HCT116 (cell line): ENCODE results near the gene FOXN1. TPM values are rescaled to one million over a fixed set of nuclear protein-coding genes. Genes with fewer than 3 reads are reported as not detected.

Source experiments
- ATAC-seq: fragments of 200-7000 bp; cut with Tn5 transposase; 2 replicates; pipeline ENCODE4 v1.9.1; 2020; ENCODE audit warnings: mild to moderate bottlenecking, moderate library complexity
- BruUV-seq: library from RNA; stranded (reverse); fragments of 400-500 nt; replicated peaks from 2 replicates; lab custom pipeline; 2021; lab: Mats Ljungman, UMichigan
- CTCF ChIA-PET: fragments of 300-600 bp; sonication (Branson Sonifier 250); formaldehyde crosslinking; loops from one replicate; lab custom pipeline; 2021; ENCODE audit warnings: antibody characterized with exemption; lab: Charles Lee
- POLR2A ChIA-PET: fragments of 300-600, 350-600 bp; sonication (Branson Sonifier 250); formaldehyde crosslinking; loops from one replicate; lab custom pipeline; 2021; ENCODE audit warnings: antibody characterized with exemption; lab: Charles Lee
- RAD21 ChIA-PET, 2 experiments: fragments of 300-600 bp; sonication (Branson Sonifier 250); formaldehyde crosslinking; loops; one replicate each; lab custom pipeline; 2023; ENCODE audit warnings: low total read pairs in 2 of 2; ENCODE audit not compliant: uncharacterized antibody in 2 of 2, unreplicated experiment in 2 of 2, low non-redundant PET in 1 of 2; lab: Charles Lee
- DNase-seq: peaks from one replicate; pipeline ENCODE4 v3.0.0-alpha.2; 2010; ENCODE audit warnings: low read depth, low spot score
- H2AFZ ChIP-seq: fragments of 200-600 bp; shearing (Covaris generic), sonication (generic); 2 replicates; pipeline ENCODE4 v1.6.1; 2017; ENCODE audit warnings: low read depth, mixed run types, mixed read lengths, antibody characterized with exemption, low read length; ENCODE audit not compliant: poor library complexity, severe bottlenecking
- H3K27ac ChIP-seq: 2 replicates; pipeline ENCODE4 v1.5.1; 2012; ENCODE audit warnings: low read depth, low read length
- H3K27me3 ChIP-seq: fragments of 200-600 bp; sonication (generic); 2 replicates; pipeline ENCODE4 v1.6.1; 2016; ENCODE audit warnings: mixed run types, low read length, mixed read lengths; ENCODE audit not compliant: insufficient read depth
- H3K36me3 ChIP-seq, 2 experiments: fragments of 200-500 bp in 1 of 2; fragments of 200-600 bp in 1 of 2; sonication (Bioruptor generic) in 1 of 2; sonication (generic) in 1 of 2; 2 replicates each; pipeline versions ENCODE4 v1.5.1 to v1.6.1; 2014 to 2016; ENCODE audit warnings: low read length in 2 of 2, inconsistent platforms in 1 of 2, mixed read lengths in 1 of 2, mixed run types in 1 of 2; ENCODE audit not compliant: insufficient read depth in 2 of 2, control insufficient read depth in 1 of 2
- H3K4me1 ChIP-seq, 2 experiments: fragments of 200-600 bp in 1 of 2; sonication (generic) in 1 of 2; 2 replicates each; pipeline versions ENCODE4 v1.5.1 to v1.6.1; 2012 to 2017; ENCODE audit warnings: low read length in 2 of 2, inconsistent platforms in 1 of 2, mild to moderate bottlenecking in 1 of 2, mixed read lengths in 1 of 2, mixed run types in 1 of 2, moderate library complexity in 1 of 2; ENCODE audit not compliant: insufficient read depth in 2 of 2, control insufficient read depth in 1 of 2
- H3K4me2 ChIP-seq: fragments of 200-600 bp; sonication (generic); 2 replicates; pipeline ENCODE4 v1.6.1; 2017; ENCODE audit warnings: mixed run types, low read length, mixed read lengths
- H3K4me3 ChIP-seq, 2 experiments: fragments of 200-600 bp in 1 of 2; sonication (generic) in 1 of 2; replicated peaks in 1 of 2; 2 replicates each; pipeline ENCODE4 v1.5.1; 2011 to 2016; ENCODE audit warnings: low read length in 2 of 2, control low read depth in 1 of 2, low read depth in 1 of 2, mild to moderate bottlenecking in 1 of 2, mixed read lengths in 1 of 2, mixed run types in 1 of 2
- H3K79me2 ChIP-seq: fragments of 200-600 bp; sonication (generic); 2 replicates; pipeline ENCODE4 v1.6.1; 2017; ENCODE audit warnings: mild to moderate bottlenecking, mixed run types, low read length, moderate library complexity, mixed read lengths; ENCODE audit not compliant: insufficient read depth
- H3K9ac ChIP-seq: fragments of 200-600 bp; sonication (generic); 2 replicates; pipeline ENCODE4 v1.6.1; 2016; ENCODE audit warnings: low read length, mixed read lengths
- H3K9me2 ChIP-seq: fragments of 200-600 bp; sonication (generic), shearing (Covaris generic); 2 replicates; pipeline ENCODE4 v1.6.1; 2017; ENCODE audit warnings: mixed run types, mild to moderate bottlenecking, moderate library complexity; ENCODE audit not compliant: insufficient read depth
- H3K9me3 ChIP-seq, 2 experiments: fragments of 200-500 bp in 1 of 2; fragments of 200-600 bp in 1 of 2; sonication (Bioruptor generic) in 1 of 2; sonication (generic) in 1 of 2; 2 replicates each; pipeline ENCODE4 v1.6.1; 2014 to 2017; ENCODE audit warnings: low read length in 2 of 2, mixed read lengths in 2 of 2, inconsistent platforms in 1 of 2, low read depth in 1 of 2, mild to moderate bottlenecking in 1 of 2, mixed run types in 1 of 2, moderate library complexity in 1 of 2; ENCODE audit not compliant: control insufficient read depth in 1 of 2, insufficient read depth in 1 of 2
- H4K20me1 ChIP-seq: fragments of 200-600 bp; sonication (generic), shearing (Covaris generic); 2 replicates; pipeline ENCODE4 v1.6.1; 2017; ENCODE audit warnings: mixed run types, mild to moderate bottlenecking, moderate library complexity; ENCODE audit not compliant: insufficient read depth
- CBX3 ChIP-seq: IDR thresholded peaks from 2 replicates; pipeline ENCODE4 v1.6.1; 2012; ENCODE audit warnings: low read depth
- EGR1 ChIP-seq: IDR thresholded peaks from 2 replicates; pipeline ENCODE4 v1.6.1; 2012; ENCODE audit warnings: low read depth
- ELF1 ChIP-seq: IDR thresholded peaks from 2 replicates; pipeline ENCODE4 v1.6.1; 2012; ENCODE audit warnings: low read depth, borderline replicate concordance
- EZH2 ChIP-seq: fragments of 200-600 bp; sonication (generic); IDR thresholded peaks from 2 replicates; pipeline ENCODE4 v1.6.1; 2017; ENCODE audit warnings: antibody characterized with exemption, mixed run types
- JUND ChIP-seq: IDR thresholded peaks from 2 replicates; pipeline ENCODE4 v1.6.1; 2012
- POLR2AphosphoS5 ChIP-seq: IDR thresholded peaks from 2 replicates; pipeline ENCODE4 v1.6.1; 2011; ENCODE audit warnings: mild to moderate bottlenecking, low read depth, low read length, moderate library complexity
- RAD21 ChIP-seq: IDR thresholded peaks from 2 replicates; pipeline ENCODE4 v1.6.1; 2012; ENCODE audit warnings: low read depth, mild to moderate bottlenecking
- SP1 ChIP-seq: IDR thresholded peaks from 2 replicates; pipeline ENCODE4 v1.6.1; 2012; ENCODE audit warnings: low read depth
- SRF ChIP-seq: IDR thresholded peaks from 2 replicates; pipeline ENCODE4 v1.6.1; 2012; ENCODE audit warnings: low read depth
- TCF7L2 ChIP-seq: IDR thresholded peaks from 2 replicates; pipeline ENCODE4 v1.7.0; 2011; ENCODE audit warnings: borderline replicate concordance, inconsistent platforms; ENCODE audit not compliant: insufficient read depth, insufficient read length; ENCODE audit errors: extremely low read depth
- YY1 ChIP-seq: IDR thresholded peaks from 2 replicates; pipeline ENCODE4 v1.6.1; 2011; ENCODE audit warnings: low read length, low read depth, moderate library complexity, mild to moderate bottlenecking; ENCODE audit not compliant: insufficient replicate concordance; ENCODE audit errors: extremely low read depth
- ZFX ChIP-seq: fragments of 450-650 bp; IDR thresholded peaks from 2 replicates; pipeline ENCODE4 v1.6.1; 2017
- ZNF274 ChIP-seq: fragments of 200-500 bp; sonication (Bioruptor generic); IDR thresholded peaks from 2 replicates; pipeline ENCODE4 v1.6.1; 2014; ENCODE audit warnings: mild to moderate bottlenecking, low read depth, low read length, inconsistent platforms
- intact Hi-C: fragments of 100-400 bp; cut with micrococcal nuclease; formaldehyde crosslinking; loops from 2 replicates; pipeline ENCODE4 v1.10.0; 2022
- total RNA-seq: library from RNA; stranded (reverse); gene quantifications from one replicate; pipeline ENCODE4 v1.2.1, GENCODE V29; 2021; ENCODE audit not compliant: unreplicated experiment
- TF ChIP-seq, protein P1 (sequence below): IDR thresholded peaks from 2 replicates; pipeline ENCODE4 v1.6.1; 2012
- TF ChIP-seq, protein P2 (sequence below): IDR thresholded peaks from 2 replicates; pipeline ENCODE4 v1.6.1; 2012
- TF ChIP-seq, protein P3 (sequence below), 3 experiments: fragments of 200-600 bp in 1 of 3; sonication (generic) in 1 of 3; IDR thresholded peaks in 2 of 3; conservative IDR thresholded peaks in 1 of 3; 2 replicates each; pipeline ENCODE4 v1.5.1; 2012 to 2017; ENCODE audit warnings: low read depth in 2 of 3, low read length in 2 of 3, antibody characterized with exemption in 1 of 3, borderline replicate concordance in 1 of 3, control low read depth in 1 of 3, mild to moderate bottlenecking in 1 of 3, mixed read lengths in 1 of 3, mixed run types in 1 of 3, moderate library complexity in 1 of 3; ENCODE audit not compliant: insufficient read depth in 1 of 3

Gene FOXN1
- total RNA-seq, 1 experiment from 2014 or later: not detected

DNA sequence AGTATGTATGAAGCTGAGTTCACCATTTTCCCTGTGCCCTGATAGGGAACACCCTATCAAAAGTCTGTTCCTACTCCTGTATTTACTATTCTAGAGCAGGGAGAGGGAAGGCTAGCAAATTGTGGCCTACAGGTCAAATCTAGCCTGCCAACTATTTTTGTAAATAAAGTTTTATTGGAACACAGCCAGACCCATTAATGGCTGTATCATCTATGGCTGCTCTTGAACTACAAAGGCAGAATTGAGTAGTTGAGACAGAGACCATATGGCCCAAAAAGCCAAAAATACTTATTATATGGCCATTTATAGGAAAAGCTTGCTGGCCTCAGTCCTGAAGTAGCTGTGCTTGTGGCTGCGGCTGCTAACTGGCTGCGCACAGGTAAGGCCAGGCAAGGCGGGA, 74.8 kb downstream of the FOXN1 start:
- DNase-seq (no peak), ATAC-seq (no peak)
- no peaks in the 10 kb centered on the region for H3K27me3 ChIP-seq
- ChIA-PET CTCF (no interaction called here), POLR2A (no interaction called here), RAD21 (no interaction called here)
- no peaks in the 10 kb centered on the region for H4K20me1 ChIP-seq
- H3K36me3 ChIP-seq: peaks cover 55 to 66% of the 10 kb centered on the region in 2 experiments
- no peaks in the 10 kb centered on the region for H3K79me2 ChIP-seq
- H3K9me3 ChIP-seq: no peaks in the 10 kb centered on the region
- TF ChIP-seq ZFX (no peak), EGR1 (no peak), CBX3 (no peak), RAD21 (no peak), SP1 (no peak)
- H3K9ac ChIP-seq: no peak overlapping the region
- H3K4me1 ChIP-seq: peaks cover 6 to 9% of the 10 kb centered on the region in 2 experiments; a peak in 3 of 4 replicates
- intact Hi-C loops: no loop called here
- H3K27ac ChIP-seq: no peak overlapping the region
- H3K4me2 ChIP-seq: no peak overlapping the region
- no peaks in the 10 kb centered on the region for H3K9me2 ChIP-seq
- BruUV-seq: no TSS peak
- H3K4me3 ChIP-seq: no peak overlapping the region
- no peak overlapping the region for H2AFZ ChIP-seq

DNA sequence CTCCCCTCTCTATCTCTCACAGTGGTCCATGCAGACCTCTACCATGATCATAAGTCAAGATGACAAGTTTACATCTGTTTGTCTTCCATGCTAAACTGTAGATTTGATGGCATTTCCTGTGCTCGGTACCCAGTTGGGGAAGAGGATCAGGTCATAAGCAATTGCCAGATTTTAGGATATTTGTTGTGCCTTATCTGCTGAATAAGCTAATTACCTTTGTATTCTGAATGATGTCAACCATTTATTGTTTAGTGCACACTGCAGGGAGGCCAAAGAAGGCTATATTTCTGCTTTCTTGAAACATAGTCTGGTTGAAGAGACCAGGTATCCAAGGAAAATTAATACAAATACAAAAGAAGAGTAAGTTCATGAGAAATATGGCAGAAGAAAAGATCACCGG, 76.4 kb downstream of the FOXN1 start:
- ATAC-seq (no peak), DNase-seq (no peak)
- Histone ChIP-seq H3K27ac (no peak overlapping the region), H3K9me2 (no peaks in the 10 kb centered on the region), H3K9ac (no peak overlapping the region), H3K27me3 (no peaks in the 10 kb centered on the region), H3K9me3 (no peaks in the 10 kb centered on the region), H3K4me2 (no peak overlapping the region), H4K20me1 (no peaks in the 10 kb centered on the region), H3K4me3 (no peak overlapping the region), H3K4me1 (no peaks in the 10 kb centered on the region), H3K79me2 (no peaks in the 10 kb centered on the region), H2AFZ (no peak overlapping the region), H3K36me3 (peaks cover 64 to 79% of the 10 kb centered on the region in 2 experiments)
- ChIA-PET POLR2A (no interaction called here), RAD21 (no interaction called here), CTCF (no interaction called here)
- no peak for TF ChIP-seq ZNF274
- TF ChIP-seq, protein P1, sequence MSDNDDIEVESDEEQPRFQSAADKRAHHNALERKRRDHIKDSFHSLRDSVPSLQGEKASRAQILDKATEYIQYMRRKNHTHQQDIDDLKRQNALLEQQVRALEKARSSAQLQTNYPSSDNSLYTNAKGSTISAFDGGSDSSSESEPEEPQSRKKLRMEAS: no peak
- TF ChIP-seq, protein P2, sequence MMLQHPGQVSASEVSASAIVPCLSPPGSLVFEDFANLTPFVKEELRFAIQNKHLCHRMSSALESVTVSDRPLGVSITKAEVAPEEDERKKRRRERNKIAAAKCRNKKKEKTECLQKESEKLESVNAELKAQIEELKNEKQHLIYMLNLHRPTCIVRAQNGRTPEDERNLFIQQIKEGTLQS: no peak
- TF ChIP-seq JUND: no peak
- TF ChIP-seq SRF: no peak
- no peak for TF ChIP-seq SP1
- TF ChIP-seq TCF7L2: no peak
- no peak for TF ChIP-seq ELF1
- TF ChIP-seq YY1: no peak
- TF ChIP-seq EZH2: no peak
- TF ChIP-seq POLR2AphosphoS5: no peak
- TF ChIP-seq, protein P3, sequence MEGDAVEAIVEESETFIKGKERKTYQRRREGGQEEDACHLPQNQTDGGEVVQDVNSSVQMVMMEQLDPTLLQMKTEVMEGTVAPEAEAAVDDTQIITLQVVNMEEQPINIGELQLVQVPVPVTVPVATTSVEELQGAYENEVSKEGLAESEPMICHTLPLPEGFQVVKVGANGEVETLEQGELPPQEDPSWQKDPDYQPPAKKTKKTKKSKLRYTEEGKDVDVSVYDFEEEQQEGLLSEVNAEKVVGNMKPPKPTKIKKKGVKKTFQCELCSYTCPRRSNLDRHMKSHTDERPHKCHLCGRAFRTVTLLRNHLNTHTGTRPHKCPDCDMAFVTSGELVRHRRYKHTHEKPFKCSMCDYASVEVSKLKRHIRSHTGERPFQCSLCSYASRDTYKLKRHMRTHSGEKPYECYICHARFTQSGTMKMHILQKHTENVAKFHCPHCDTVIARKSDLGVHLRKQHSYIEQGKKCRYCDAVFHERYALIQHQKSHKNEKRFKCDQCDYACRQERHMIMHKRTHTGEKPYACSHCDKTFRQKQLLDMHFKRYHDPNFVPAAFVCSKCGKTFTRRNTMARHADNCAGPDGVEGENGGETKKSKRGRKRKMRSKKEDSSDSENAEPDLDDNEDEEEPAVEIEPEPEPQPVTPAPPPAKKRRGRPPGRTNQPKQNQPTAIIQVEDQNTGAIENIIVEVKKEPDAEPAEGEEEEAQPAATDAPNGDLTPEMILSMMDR (IDR thresholded peaks at IDR 0.05 in 2 of 3, conservative IDR thresholded peaks at IDR 0.05 in 1 of 3; ENCODE audit: borderline replicate concordance in 1 of 3, insufficient read depth in 1 of 3, low read depth in 2 of 3, low read length in 2 of 3): no peak
- no peak for TF ChIP-seq CBX3
- no peak for TF ChIP-seq ZFX
- no peak for TF ChIP-seq EGR1
- no TSS peak for BruUV-seq
- intact Hi-C loops: no loop called here
